ENCODE results near the gene PRRG4.
"Not testable (repeated sequence)": the region's sequence is repeated elsewhere in the genome, so short reads cannot be mapped to it uniquely, and the experiment has no call there.

The PRRG4 gene

DNA sequence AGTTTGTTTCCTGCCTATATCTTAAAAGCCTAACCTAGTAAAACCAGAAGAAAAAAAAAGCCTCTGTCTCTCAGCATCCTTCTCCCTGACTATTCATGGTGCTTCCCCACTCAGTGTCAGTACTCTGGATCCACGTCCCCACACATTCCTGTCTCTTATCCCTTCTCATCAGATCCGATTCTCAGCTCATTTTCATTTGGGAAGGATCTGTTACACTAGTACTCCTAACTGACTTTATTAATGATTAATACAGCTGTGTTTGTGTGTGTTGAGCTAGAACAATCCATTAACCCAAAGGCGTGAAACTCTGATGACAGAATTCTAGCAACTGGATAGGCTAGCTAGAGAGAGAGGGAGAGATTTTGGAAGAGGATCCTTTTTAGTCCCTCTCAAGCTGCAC lies 1.5 kb downstream of the PRRG4 start:
- DNase-seq = no peak

DNA sequence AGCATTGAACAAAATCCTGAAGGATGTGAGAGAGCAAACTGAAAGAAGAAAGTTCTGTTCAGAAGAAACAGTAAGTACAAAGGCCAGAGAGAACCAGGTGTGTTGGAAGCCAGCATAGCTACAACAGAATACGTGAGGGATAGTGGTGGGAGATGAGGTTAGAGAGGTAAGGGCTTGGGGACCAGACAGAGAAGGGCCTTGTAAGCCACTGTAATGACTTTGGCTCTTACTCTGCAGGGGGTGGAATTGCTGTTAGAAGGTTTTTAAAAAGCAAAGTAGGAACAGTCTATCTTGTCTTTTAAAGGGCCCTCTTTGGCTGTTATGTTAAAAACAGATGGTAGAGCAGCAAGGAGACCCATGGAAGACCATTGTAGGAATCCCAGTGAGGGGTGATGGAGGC lies 4.2 kb downstream of the PRRG4 start:
- DNase-seq = no peak

DNA sequence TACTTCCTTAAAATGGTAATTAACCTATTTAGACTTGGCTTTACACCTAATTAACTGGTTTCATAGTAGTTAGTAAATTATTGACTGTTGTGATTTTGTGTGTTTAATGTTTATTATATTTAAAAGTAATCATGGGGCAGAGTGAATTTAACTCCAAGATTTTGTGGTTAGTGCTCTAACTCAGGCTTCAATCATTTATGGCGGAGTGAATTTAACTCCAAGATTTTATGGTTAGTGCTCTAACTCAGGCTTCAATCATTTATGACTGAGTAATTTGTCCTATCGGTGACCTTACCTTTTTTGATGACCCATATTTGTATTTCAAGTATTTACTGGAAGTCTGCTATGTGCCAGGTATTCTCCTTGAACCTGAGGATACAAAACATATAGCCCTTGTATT lies 7.2 kb downstream of the PRRG4 start:
- DNase-seq = no peak

DNA sequence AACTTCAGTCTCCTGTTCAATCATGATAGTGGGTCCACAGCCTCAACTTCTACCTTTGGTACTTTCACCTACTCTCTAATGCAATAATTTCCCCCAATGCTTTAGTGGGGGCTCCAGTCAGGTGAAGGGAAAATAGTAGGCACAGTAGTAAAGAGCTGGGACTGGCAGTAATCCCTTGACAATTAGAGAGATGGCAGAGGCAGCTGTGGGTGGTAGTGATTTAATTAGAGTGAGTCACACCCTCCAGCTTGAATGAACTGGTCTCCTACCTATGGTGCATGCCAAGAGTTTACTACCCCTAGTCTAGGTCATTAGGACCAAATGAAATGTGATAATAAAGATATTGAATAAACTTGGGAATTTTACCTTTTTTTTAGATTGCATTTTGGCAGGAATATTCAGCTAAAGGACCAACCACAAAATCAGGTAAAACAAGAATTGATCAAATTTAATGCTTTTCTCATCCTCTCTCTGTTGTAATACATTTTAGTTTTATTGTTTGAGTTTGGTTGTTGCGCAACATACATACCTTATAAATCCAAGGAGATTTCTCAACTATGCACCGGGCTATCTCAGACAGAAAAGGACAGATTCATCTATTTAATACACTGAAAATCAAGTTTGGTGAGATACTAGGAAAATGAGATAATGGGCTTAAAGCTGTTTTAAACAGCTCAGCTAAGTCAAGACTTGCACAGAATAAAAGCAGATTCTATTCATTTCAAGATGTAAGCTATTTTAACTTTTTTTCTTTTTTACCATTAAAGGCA lies 9.0 kb downstream of the PRRG4 start:
- DNase-seq = no peak

DNA sequence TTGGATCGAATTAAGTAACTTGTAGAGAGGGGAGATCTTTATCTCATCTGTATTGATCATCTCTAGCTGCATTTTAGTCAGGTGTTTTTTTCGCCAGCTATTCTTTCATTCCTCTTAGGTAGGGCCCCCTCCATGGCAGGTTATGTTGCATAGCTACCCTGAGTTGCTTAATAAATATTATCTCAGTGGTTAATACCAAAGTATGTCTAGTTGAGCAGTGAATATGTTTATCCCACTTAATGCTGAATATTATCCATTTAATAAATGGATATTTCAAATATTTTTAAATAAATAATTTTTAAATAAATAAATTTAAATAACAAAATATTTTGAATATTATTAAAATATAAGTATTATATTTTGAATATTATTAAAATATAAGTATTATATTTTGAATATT lies 9.6 kb downstream of the PRRG4 start:
- DNase-seq = no peak

DNA sequence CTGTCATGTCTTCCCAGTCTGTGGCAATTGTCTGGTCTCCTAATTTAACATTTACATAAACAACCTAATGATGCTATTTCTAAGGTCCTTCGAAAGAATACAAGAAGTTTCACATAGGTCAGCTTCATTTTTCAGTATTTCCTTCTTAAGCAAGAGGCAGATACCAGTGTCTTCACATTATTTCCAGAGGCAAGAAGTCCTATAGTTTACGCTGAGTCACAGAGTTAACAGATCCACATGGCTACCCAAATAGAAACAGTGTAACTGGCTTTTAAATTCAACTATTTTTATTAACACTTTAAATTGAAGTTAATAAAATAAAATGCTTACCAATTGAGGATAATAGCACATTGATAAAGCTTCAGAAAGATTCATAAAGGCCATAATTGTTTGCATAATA lies 10.9 kb downstream of the PRRG4 start:
- no peak for DNase-seq

DNA sequence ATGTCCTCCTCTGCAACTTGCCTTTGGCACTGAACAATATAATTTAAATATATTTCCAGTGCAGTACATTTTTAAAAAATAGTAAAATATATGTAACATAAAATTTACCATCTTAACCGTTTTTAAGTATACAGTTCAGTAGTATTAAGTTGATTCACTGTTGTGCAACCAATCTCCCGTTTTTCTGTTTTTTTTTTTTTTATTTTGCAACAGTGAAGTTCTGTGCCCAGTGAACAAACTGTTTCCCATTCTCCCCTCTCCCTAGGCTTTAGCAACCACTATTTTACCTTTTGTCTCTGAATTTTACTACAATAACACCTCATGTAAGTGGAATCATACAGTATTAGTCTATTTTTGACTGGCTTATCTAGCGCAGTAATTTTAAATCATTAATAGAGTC lies 13.8 kb downstream of the PRRG4 start:
- no peak for DNase-seq

DNA sequence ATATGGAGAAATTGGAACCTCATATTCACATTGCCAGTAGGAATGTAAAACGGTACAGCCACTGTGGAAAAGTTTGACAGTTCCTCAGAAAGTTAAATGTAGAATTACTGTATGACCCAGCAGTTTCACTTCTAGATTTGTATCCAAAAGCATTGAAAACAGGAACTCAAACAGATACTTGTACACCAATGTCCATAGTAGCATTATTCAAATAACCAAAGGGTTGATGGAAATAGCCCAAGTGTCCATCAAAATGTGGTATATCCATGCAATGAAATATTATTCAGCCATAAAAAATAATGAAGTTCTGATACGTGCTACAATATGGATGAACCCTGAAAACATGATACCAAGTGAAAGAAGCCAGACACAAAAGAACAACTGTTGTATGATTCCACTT lies 17.8 kb downstream of the PRRG4 start:
- DNase-seq = no peak

DNA sequence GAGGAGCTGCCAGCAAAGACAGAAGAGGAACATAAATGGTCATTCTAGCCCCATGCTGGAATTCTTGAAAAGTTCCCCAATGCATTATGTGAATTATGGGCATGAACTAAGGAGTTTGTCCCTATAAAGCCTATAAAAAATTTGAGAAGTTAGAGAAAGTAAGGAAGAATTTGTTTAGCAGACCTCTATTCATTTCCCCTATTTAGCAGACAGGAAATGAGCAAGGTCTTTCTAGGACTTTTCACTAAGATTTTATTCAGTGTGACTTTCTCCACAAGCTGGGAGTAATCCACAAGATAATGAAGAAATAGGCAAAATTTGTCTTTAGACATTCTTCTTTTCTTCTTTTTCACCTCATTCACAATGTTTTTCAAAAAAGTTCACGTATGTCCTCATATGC lies 20.0 kb downstream of the PRRG4 start:
- DNase-seq = no peak

DNA sequence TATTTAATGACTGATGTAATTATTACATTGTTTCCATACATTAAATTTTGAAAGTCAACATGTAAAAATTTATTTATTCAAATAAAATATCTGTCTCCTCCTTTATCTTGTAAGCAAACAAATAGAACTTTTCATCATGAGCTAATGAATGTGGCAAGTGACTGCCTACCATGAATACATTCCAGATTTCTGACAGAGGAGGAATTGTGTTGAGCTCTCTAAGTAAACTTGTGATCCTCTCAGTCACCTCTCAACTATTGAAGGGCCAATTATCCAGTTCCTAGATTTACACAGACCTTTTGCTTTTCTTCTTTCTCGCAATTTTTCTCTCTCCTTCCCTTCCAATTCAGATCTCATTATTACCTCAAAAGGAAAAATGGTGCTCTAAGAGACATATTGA lies 21.5 kb downstream of the PRRG4 start:
- DNase-seq = no peak

DNA sequence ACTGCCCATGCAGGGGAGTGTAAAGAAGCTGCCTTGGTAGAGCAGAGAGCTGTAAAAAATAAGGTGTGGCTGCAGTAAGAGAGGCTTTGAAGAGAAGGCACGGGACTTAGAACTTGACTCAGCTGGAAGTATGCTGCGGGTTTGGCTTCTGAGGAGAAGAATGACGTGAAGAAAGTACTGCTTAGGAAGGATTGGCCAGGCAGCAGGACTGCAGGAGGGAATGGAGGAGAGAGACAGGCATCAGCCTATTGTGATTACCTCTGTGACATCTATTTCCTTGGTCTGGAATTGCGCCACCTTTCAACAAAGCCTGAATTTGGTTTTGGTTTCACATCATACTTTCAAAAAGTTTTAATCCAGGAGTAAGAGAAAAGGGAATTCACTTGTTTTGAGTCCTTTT lies 22.5 kb downstream of the PRRG4 start:
- DNase-seq = no peak

DNA sequence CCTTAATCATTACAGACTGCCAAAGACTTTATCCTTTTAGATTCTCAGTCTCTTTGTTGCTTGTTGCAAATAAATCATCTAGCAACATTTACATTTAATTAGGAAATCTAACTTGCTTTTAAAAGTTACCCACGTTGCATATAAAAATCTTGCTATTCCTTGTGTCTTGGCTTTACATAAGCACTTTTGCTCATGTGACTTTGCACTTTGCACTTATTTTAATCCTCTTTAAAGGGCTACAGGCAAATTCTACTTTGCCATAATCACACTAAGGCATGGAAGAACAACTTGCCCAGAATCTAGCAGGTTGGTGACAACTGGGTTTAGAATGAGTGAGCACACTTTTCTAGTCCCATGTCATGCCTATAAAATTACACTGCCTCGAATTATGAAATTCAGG lies 25.9 kb downstream of the PRRG4 start:
- DNase-seq = no peak

DNA sequence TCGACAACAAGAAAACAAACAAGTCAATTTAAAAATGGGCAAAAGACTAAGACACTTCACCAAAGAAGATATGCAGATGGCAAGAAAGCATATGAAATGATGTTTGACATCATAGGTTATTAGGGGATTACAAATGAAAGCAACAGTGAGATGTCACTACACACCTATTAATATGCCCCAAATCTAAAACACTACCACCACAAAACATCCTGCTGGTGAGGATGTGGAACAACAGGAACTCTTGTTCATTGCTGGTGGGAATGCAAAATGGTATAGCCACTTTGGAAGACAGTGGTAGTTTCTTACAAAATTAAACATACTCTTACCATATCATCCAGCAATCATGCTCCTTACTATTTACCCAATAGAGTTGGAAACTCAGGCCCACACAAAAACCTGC lies 29.0 kb downstream of the PRRG4 start:
- DNase-seq = no peak

DNA sequence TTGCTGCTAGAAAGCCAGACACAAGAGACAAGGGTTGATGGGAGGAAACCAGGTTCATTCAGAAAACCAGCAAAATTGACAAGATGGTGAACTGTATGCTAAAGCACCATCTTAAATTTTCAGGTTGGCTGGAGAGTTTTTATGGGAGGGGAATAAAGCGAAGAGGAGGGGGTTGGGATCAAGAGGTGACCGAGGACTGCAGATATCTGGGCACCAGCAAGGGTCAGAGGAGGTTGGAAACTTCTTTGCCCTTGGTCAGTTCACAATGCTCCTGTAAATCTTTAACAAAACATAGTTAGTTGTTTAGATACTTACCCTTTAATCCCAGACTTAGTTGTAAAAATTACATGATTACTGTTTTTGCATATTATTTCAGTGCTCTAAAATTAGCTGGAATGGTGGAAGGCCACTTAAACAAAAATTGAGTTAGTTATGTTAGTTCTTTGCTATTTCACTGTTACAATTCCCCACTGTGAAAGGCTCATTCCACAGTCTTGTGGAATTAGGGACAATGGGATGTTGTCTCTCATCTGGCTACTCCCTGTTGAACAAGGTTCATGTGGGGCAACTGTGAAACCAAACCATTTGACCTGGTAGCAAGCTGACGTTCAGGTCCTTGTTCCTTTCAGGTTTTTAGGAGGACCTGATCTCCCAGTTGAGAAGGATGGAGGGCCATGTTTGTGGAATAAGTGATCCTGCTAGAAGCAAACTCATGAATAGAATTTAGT lies 32.3 kb downstream of the PRRG4 start:
- no peak for DNase-seq

DNA sequence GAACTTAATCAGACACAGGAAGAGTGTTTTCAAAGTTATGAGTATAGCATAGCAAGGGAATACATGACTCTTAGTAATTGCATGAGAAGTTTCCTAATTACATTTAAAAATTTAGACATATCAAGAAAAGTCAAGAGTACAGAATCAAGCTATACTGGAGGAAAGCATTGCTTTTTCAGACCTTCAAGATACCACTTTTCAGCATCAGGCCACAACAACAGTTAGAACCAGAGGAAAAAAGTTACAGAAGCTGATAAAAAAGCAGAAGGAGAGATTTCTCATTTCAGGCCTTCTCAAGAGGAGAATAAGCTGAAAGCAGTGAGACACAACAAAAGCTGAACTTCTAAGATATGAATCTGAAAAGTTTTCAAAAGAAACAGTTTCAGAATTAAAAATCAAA lies 34.8 kb downstream of the PRRG4 start:
- DNase-seq = no peak

DNA sequence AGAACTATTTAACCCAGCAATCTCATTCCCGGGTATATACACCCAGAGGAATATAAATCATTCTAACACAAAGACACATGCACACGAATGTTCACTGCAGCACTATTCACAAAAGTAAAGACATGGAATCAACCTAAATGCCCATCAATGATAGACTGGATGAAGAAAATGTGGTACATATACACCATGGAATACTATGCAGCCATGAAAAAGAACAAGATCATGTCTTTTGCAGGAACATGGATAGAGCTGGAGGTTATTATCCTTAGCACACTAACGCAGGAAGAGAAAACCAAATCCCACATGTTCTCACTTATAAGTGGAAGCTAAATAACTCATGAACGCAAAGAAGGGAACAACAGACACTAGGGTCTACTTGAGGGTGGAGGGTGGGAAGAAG lies 39.0 kb downstream of the PRRG4 start:
- not testable (repeated sequence) for DNase-seq

DNA sequence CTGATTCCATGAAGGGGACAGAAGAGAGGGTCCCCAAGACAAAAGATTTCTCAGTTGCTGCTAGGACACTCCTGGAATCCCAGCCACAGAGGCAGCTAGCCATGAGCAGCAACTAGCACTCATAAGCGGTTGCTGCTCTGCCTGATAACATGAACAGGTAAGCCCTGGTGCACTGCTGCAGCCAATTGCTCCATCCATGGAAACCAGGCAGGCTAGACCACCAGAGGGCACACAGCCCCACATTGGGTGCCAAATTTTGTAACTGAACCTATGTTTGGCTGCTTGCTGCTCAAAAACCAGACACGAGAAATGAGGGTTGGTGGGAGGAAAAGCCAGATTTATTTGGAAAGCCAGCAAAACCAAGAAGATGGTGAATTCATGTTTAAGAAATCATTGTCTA lies 40.9 kb downstream of the PRRG4 start:
- DNase-seq = no peak

DNA sequence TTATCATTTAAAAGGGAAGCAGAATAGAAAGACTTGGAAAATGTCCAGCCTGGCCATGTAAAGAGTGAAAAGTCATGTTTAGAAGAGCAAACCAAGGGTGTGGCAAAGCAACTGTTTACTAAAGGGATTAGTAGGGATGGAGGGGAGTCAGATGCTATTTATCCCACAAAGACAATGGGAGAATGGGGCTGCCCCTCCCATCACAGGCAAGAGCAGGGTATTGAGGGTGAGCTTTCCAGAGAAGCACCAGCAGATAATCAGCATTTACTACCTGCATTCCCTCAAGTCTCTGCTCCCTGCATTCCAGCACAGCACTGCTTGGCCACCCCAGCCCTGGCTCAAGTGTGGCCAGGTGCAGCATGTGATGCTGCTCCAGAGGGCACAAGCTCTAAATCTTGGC lies 44.4 kb downstream of the PRRG4 start:
- no peak for DNase-seq

DNA sequence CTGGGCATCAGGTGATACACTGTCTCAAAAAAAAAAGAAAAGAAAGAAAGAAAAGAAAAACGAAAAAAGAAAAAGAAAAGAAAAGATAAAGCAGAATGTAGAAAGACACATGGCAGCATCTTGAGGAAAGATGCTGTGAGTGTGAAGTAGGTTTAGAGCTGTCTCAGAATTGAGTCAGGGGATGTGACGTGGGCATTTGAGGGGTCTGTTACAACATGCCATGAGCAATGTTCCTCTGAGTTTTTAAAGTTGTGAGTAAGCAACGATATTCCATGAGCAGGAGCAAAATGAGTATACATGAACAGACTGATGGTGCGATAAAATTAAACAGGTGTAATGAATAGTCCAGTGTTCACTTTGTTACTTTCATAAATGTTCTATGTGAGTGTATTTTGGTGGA lies 51.6 kb downstream of the PRRG4 start:
- DNase-seq = no peak

DNA sequence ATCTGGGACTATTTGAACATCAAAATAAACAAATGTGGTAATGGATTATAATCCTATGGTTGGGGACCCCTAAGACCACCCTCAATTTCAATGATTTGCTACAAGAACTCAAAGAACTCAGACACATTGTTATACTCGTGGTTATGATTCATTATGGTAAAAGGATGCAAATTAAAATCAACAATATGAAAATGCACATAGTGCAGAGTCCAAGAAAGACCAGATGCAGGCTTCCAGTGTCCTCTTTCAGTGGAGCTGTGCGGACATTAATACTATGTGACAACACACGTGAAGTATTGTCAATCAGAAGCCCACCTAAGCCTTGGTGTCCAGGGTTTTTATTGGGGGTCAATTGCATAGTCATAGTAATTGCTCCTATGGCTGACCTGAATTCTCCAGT lies 53.7 kb downstream of the PRRG4 start:
- DNase-seq = no peak

DNA sequence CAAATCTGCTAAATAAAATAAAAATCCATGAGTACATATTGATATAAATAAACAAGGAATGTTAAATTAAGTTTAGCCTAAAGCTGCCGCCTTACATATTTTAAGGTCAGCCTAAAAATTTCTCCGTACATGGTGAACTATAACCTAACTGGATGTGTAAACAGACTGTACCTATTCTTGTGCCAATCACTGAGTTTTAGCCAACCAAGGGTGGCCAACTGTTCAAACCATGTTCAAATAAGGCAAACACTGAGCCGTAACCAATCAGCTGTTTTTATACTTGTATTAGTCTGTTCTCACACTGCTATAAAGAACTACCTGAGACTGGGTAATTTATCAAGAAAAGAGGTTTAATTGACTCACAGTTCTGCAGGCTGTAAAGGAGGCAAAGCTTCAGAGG lies 54.3 kb downstream of the PRRG4 start:
- DNase-seq = no peak

DNA sequence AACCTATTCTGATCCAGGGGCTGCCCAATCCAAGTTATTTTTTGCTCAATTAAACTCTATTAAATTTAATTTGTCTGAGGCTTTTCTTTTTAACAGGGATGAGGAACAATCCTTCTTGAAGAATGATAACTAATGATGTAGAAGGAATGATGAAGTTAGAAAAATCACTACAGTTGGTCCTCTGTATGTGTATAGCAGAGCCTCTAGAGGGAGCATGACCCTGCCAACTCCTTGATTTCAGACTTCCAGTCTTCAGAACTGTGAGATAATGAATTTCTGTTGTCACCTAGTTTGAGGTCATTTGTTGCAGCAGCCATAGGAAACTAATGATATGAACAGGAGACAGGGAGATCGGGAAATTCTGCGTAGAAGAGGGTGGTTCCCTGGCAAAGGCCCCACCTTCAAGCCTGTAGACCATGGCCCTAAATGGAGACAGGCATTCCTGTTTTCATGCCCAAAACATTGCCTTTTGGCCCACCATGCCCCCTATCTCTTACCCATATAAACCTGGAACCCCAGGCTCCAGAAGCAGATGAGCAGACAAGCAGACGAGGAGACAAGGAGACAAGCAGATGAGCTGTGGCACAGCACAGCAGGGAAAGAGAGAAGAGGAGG lies 55.1 kb downstream of the PRRG4 start:
- no peak for DNase-seq

DNA sequence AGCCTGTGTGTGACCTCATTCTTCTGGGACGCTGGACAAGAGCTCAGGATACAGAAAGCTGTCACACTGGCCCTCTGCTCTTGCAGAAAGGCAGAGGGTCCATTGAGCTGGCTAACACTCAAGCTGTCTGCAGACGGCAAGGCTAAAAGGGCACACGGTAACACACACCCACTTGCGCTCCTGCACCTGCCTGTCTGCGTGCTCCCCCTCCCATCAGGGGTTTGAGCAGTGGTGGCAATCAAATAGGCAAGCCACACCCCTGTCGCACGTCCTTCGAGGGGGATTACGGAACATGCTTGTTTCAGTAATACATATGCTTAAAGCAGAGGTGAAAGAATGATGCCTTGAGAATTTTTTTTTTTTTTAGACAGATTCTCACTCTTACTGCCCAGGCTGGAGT lies 55.8 kb downstream of the PRRG4 start:
- DNase-seq = no peak

DNA sequence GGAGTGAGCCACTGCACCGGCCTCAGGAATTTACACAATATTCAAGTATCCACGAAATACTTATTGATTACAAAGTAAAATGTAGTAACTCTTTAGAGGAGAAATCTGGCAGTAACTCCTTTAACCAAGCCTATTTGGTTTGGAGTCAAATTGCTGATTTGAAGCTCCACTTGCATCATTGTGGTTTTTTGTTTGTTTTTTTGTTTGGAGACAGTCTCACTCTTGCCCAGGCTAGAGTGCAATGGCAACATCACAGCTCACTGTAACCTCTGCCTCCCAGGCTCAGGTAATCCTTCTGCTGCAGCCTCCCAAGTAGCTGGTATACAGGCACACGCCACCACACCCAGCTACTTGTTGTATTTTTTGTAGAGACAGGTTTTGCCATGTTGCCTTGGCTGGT lies 56.5 kb downstream of the PRRG4 start:
- no peak for DNase-seq

Data from amniotic stem cell (primary cell).